ENCODE data around the gene DDX55.

DDX55 gene

DNA sequence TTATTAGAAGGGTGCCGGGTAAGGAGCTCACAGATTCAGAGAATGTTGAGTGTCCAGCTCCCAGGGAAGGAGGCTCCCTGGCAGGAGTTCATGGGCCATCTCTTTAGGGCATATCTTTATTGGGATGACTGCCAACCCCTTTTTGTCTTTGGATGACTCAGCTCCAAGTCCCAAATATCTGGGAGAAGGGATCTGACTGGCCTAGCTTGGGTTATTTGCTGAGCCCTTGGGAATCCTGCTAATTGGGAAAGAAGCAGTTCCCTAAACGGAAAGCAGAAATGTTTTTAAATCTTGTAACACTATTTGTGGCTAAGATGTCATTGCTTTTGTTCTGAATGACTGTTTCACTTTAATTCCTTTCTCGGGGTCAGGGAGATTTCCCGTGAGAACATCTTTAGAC lies 12.6 kb downstream of the DDX55 start:
- no peak for DNase-seq

DNA sequence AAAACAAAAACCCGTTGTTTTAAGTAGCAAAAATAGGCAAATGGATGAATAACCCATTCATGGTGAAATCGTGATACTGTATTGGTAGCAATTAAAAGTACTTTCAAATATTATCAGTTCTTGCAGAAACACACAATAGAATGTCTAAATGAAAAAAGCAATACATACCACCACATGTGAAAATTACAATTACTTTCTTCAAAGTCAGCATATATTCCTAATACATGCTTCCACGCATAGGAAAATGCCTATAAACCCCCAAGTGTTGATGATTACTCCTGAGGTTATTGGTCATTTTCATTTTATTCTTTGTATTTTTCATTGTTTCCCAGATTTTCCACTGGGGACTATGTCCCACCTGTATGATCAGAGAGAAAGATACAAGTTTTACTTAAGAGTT lies 15.2 kb downstream of the DDX55 start:
- DNase-seq = no peak

DNA sequence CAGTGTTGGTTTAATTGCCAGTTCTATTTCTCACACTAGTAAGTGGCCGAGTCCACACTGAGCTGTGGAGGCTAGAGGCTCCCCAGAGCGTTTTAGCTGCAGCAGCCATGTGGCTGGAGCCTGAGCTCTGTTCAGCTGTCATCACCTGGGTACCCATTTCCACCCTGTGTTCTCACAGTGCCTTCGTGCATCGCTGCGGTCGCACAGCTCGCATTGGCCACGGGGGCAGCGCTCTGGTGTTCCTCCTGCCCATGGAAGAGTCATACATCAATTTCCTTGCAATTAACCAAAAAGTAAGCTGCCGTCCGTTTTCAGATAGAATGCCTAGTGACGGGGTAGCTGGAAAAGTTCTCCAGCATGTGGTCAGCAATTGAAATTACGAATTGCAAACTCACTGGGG lies 15.7 kb downstream of the DDX55 start:
- DNase-seq = no peak

DNA sequence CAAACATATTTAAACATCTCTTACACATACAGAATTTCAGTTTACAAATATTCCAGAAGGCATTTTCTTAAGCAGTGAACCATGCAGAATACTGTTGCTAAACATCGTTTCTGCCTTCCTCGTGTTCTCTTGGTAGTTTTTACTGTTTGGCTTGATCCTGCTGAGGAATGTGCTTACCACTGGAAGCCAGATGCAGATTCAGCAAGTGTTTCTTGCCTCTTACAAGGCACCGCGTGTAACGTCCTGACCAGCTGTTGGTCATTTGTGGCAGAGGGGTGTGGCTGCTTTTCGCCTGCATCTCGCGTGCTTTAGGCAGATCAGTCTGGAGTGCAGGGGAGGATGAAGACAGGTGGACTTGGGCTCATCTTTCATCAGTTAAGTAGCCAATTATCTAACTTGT lies 19.2 kb downstream of the DDX55 start:
- no peak for DNase-seq

DNA sequence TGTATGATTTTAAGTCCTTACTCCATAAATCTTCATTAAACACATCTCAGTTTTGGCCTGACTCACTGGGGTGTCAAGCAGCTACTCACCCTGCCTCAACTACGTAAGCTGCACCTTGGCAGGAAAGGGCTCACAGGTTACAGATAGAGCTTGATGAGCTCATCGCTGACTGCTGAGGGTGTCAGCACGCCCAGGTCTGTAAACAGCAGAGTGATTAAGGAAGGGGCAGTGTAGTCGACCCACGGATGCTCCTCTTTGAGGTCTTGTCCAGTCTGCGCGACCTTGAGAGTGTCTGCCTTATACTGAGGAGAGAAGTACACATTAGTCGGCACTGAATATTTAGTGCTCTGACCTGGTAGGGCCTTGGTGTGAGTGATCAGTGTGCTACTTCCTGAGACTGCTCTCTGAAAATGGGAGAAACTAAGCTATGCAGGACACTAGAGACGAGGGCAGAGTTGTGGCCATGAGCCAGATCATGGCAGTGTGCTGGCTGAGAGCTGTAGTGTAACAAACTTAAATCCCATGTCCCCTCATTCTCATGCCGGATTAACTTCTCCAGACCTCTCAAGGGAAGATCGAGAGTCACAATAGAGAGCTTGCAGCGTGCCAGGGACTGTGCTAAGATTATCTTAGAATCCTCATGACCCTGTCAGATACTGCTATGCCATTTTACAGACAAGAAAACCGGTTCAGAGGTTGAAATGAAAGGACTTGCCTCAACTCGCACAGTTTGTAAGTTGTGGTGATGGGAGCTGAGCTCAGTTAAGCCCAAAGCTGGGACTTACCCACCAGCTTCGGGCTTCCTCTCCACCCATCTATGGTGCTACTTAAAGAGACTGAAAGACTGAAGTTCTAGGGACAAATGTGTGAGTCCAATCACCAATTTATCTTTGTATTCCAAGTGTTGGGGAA lies 20.0 kb downstream of the DDX55 start:
- peak; percentile 63 for DNase-seq

DNA sequence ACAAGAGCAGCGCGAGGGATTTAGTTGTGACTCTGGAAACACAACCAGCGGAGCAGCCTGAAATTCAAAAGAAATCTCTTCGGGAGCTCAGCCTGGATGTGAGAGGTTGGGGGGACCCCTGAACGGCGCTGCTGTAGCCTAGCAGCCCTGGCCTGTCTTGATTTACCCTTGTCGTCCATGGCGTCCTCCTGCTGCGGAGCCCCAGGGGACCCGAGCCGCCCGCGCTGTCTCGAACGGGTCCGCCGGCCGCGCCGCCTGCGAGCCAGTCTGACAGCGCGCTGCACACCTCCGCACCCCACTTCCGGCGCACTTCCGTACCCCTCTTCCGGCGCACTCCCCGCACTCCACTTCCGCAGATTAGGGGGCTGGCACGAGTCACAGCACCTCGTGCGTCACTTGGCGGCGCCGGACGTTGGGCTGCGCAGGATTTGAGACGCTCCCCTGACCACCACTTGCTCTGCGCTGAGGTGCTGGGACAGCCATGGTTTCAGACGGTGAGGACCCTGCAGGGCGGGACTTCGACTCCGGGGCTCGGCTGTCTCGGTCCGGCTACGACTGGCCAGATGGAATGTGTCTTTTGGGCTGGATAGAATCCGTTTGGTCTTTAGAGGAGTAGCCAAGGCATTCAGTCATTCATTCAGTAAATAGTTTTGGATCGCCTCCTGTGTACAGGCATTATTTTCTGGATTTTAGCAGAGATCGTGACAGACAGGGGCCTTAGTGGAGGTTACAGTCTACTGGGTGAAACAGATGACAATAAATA lies 31.7 kb downstream of the DDX55 start, which contains the start of the genes EIF2B1 and GTF2H3:
Gene EIF2B1 (minus strand): TSS at position 308 of the 763 bp plus-strand sequence. CDS start 129 bp downstream, at position 179.
Gene GTF2H3 (plus strand): TSS at position 451 of the 763 bp plus-strand sequence. CDS start 31 bp downstream, at position 482.
- DNase-seq = peak; percentile 97

DNA sequence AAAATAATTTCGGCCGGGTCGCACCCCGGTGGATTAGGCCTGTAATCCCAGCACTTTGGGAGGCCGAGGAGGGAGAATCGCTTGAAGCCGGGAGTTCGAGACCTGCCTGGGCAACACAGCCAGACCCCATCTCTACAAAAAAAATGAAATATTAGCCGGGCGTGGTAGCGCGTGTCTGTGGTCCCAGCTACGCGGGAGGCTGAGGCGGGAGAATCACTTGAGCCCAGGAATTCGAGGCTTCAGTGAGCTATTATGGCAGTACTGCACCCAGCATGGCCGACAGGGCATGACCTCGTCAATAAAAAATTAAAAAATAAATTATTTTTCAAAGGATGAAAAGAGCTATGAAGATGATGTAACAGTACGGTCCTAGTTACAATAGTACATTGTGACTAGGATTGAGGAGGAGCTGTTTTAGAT lies 32.3 kb downstream of the DDX55 start:
- no peak for DNase-seq

DNA sequence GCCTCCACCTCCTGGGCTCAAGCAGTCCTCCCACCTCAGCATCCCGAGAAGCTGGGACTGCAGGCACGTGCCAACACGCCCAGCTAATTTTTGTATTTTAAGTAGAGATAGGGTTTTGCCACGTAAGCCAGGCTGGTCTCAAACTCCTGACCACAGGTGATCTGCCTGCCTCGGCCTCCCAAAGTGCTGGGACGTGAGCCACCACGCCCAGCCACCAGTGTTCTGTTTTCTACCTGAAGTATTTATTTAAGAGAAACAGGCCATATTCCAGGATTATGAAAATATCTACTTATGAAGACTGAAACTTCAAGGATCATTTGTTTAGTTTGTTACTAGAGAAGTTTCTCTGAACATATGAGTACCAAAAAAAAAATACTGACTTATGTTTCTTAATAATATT lies 42.0 kb downstream of the DDX55 start:
- DNase-seq = no peak

DNA sequence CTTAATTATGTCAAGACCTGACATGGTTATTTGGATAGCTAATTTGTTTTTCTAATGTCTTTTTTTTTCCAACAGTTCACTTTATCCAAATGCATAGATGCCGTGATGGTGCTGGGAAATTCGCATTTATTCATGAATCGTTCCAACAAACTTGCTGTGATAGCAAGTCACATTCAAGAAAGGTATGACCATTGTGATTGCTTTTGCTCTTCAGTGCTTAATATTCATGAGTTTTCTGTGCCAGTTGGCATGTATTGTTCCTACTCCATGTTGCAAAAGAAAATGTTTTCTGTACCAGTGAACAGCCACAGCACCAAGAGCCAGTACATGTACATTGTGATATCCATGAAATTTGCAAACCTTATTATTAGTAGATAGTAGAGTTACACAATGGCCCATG lies 43.5 kb downstream of the DDX55 start:
- DNase-seq = no peak

DNA sequence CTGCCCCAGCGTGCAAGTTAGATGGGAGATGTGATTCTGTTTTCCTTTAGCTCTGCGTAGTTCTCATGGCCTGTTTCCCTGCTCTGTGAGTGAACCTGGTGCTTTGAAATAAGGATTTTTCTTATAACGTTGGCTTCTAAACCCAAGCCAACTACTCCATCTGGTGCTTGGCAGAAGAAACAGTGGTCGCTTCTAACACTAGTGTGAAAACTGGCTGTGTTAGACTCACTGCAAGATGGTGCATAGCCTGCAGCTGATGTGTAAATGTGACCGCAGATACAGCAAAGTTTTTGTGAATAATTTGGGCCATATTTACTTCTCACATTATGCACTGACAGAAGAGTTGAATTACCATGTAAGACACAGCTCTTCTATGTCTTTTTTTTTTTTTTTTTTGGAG lies 44.0 kb downstream of the DDX55 start:
- DNase-seq = no peak

DNA sequence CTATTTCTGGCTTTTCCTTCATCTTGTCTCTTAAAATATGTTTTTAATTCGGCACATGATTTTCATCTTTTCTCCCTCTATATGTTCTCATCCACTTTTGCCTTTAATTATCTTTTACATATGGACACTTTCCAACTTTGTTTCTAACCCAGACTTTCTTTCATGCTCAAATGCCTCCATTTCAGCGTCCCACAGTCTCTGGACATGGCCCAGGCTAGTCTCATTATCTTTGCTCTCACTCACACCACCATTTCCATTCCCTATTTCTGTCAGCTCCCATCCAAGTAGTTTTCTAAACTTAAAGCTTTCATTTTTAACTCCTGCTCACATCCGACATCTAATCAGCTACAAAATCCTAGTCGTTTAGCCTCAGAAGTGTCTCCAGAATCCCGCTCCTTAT lies 46.5 kb downstream of the DDX55 start:
- DNase-seq = no peak

DNA sequence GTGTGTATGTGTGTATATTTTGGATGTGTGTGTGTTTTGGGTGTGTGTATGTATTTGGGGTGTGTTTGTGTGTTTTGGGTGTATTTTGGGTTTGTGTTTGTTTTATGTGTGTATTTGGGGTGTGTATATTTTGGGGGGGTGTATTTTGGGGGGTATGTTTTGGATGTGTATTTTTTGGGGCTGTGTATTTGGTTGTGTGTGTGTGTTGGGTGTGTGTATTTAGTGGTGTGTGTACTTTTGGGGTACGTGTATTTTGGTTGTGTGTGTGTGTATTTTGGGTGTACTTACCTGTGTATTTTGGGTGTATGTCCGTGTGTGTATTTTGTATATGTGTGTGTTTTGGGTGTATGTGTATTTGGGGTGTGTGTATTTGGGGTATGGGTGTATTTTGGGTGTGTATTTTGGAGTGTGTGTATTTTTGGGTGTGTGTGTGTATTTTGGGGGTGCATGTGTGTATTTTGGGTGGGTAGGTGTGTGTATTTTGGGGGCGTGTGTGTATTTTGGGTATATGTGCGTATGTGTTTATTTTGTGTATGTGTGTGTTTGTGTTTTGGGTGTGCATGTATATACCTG lies 52.3 kb downstream of the DDX55 start:
- no peak for DNase-seq

DNA sequence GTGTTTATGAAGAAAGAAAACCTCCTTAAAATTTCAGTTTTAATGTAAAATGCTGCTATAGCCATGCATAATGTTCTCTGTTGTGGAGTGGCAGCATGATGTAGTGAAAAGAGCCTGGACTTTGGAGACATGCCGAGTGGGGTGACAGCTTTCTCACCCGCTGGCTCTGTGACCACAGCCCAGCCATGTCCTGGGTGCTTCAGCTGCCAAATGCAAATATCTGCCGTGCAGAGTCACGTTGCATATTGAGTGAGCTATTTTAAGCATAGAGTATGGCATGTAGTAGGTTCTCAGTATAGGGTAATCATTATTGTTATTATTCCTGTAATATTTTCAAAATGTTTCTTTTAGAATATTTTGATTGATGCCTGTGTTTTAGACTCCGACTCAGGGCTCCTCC lies 53.5 kb downstream of the DDX55 start:
- no peak for DNase-seq

DNA sequence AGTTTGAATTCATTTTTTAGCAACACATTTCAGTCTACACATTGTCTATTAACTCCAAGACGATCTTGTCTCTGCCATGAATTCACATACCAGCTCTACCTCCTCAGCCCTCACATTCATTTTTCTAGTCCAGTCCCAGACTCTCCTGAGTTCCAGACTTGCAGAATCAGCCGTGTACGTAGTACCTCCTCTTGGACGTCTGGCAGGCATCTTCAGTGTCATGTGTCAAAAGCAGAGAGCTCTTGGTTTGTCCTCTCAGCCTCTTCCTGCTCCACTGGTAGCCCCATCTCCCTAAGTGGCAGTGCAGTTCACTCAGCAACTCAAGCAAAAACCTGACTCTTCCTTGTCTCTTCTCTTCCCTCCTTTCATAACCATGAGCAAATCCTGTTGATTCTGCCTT lies 54.5 kb downstream of the DDX55 start:
- DNase-seq = no peak

DNA sequence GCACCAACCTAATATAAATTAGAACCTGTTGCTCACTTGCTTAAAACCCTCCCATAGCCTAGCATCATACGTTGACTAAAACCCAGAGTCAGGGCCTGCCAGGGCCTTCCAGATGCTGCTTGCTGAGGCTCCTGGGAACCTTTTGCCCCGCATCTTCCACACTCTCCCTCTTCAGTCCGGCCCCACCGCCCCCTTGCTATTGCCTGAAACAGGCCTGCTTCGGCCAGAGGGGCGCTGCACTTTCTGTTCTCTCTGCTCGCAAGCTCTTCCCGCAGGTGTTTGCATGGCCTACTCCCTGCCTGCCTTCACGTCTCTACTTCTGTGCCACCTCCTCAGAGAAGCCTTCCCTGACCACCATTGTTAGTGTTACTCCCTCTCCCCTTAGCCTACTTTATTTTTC lies 55.3 kb downstream of the DDX55 start:
- no peak for DNase-seq

DNA sequence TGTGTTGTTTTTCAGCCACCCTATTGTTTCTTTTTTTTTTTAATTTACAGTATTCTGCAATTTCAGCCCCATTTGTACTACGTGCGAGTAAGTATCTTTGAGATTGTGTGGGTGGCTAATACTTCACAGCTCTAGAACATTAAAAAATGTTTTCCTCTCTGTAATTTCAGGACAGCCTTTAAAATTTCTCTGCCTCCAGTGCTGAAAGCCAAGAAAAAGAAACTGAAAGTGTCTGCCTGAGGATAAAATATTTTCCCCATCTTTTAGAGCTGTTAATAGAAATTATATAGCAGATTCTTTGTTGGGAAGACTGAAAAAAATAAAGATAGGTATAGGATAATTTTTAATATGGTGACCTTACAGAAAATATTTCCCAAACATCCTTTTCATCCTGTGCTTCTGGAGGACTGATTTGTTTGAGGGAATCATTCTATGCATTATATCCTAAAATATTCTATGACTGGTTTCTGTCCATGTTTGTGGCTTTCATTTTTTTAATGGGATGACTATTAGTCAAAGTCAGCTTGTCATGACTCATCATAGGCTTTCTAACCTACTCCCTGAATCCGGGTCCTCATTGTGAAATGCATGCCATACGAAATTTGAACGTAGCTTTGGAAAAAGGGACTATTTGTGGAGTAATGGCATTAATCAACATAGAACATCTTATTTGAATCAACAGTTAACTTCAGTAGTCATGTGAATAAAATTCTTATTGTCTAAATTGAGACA lies 58.3 kb downstream of the DDX55 start:
- no peak for DNase-seq

DNA sequence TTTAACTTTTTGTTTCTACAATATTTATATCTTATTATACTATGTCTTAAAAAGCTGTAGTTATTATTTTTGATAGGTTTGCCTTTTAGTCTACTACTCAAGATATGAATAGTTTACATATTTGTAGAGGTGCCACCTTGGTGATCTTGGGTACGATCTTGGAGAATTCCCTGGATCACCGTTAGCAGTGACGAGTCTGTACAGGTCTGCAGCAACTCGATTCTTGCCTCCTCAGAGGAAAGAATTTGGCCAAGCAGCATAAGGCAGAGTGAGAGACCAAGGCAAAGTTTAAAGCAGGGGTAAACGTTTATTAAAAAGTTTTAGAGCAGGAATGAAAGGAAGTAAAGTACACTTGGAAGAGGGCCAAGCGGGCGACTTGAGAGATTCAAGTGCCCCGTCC lies 65.9 kb downstream of the DDX55 start:
- DNase-seq = no peak
